Esophagus muscularis mucosa (tissue), 4 donors: ENCODE data around the gene AP1G1. TPM values are rescaled to one million over a fixed set of nuclear protein-coding genes. Genes with fewer than 3 reads are reported as not detected.
A peak's percentile ranks its signal among the peaks of the same experiment; 100 is the strongest.

Experiments
- DNase-seq: peaks from one replicate; pipeline ENCODE4 v3.0.0-alpha.2; 2017; ENCODE audit errors: extremely low spot score
- H3K27ac ChIP-seq, 4 donors: fragments of 200-600 bp; sonication (generic); replicated peaks in 1 of 4; 1 replicate in 3 of 4; 2 replicates in 1 of 4; pipeline ENCODE4 v1.5.1; 2016 to 2019; ENCODE audit warnings: mild to moderate bottlenecking in 1 of 4
- H3K27me3 ChIP-seq, 4 donors: fragments of 200-600 bp; sonication (generic); one replicate each; pipeline versions ENCODE4 v1.5.1 to v1.6.0; 2016 to 2019
- H3K36me3 ChIP-seq, 4 donors: fragments of 200-600 bp; sonication (generic); one replicate each; pipeline ENCODE4 v1.5.1; 2016 to 2019
- H3K4me1 ChIP-seq, 4 donors: fragments of 200-600 bp; sonication (generic); one replicate each; pipeline ENCODE4 v1.5.1; 2016 to 2019
- H3K4me3 ChIP-seq, 4 donors: fragments of 200-600 bp; sonication (generic); 1 replicate in 2 of 4; 2 replicates in 2 of 4; pipeline ENCODE4 v1.5.1; 2016 to 2019; ENCODE audit warnings: mild to moderate bottlenecking in 4 of 4, moderate library complexity in 1 of 4
- H3K9me3 ChIP-seq, 4 donors: fragments of 200-600 bp; sonication (generic); 1 replicate in 3 of 4; 2 replicates in 1 of 4; pipeline ENCODE4 v1.5.1; 2016 to 2019
- CTCF ChIP-seq, 3 experiments: fragments of 200-600 bp in 2 of 3; fragments of 450-650 bp in 1 of 3; sonication (generic) in 2 of 3; IDR thresholded peaks; one replicate each; pipeline ENCODE4 v1.5.1; 2017 to 2019; ENCODE audit warnings: antibody characterized with exemption in 3 of 3, mild to moderate bottlenecking in 2 of 3, moderate library complexity in 1 of 3
- EP300 ChIP-seq: sonication (generic); formaldehyde crosslinking; IDR thresholded peaks from one replicate; pipeline ENCODE4 v1.6.1; 2017; ENCODE audit warnings: antibody characterized with exemption
- POLR2A ChIP-seq: fragments of 450-650 bp; IDR thresholded peaks from one replicate; pipeline ENCODE4 v1.6.1; 2017; ENCODE audit warnings: antibody characterized with exemption, moderate library complexity, mild to moderate bottlenecking, low read depth
- POLR2AphosphoS5 ChIP-seq, 2 donors: sonication (generic); formaldehyde crosslinking; IDR thresholded peaks; one replicate each; pipeline ENCODE4 v1.6.1; 2017; ENCODE audit warnings: antibody characterized with exemption in 2 of 2
- WGBS: methylation state at CpG from one replicate; pipeline ENCODE4 v1.1.5; 2018; 5-methylcytosine and 5-hydroxymethylcytosine counted together
- intact Hi-C: fragments of 100-400 bp; cut with DNase I; formaldehyde crosslinking; loops from one replicate; pipeline ENCODE4 v1.15.1; 2023
- total RNA-seq, 4 donors: library from RNA; depleted of rRNA; stranded (reverse); fragments of >200 nt; gene quantifications; one replicate each; pipeline versions ENCODE4 v1.1.0 to v1.2.1, GENCODE V29; 2016

The AP1G1 gene
- total RNA-seq, 4 donors from 2014 or later, result 45.9 to 56.9 (median 51.5) TPM

- TF ChIP-seq CTCF (IDR thresholded peaks at IDR 0.05), result no peak
- no peak for TF ChIP-seq POLR2A
- TF ChIP-seq EP300, result no peak
- Histone ChIP-seq H3K27me3 (no peaks in the 10 kb centered on the region), H3K36me3 (peaks cover 40 to 87% (median 58%) of the 10 kb centered on the region in 4 donors), H3K4me1 (peaks cover 4 to 17% (median 10%) of the 10 kb centered on the region in 4 donors), H3K27ac (no peak overlapping the region), H3K4me3 (no peak overlapping the region), H3K9me3 (no peaks in the 10 kb centered on the region)
- intact Hi-C loops, result no loop called here
- 98% methylated on average over 4 of the region's 4 CpGs for WGBS
- DNase-seq, result no peak
These were observed 43.9 kb upstream of the AP1G1 start for GRCh38 chr16:71852561-71852960.

- Histone ChIP-seq H3K27ac (no peak overlapping the region), H3K27me3 (no peaks in the 10 kb centered on the region), H3K4me1 (peaks cover 8 to 21% (median 14%) of the 10 kb centered on the region in 4 donors), H3K9me3 (no peaks in the 10 kb centered on the region), H3K4me3 (no peak overlapping the region), H3K36me3 (peaks cover 40 to 83% (median 58%) of the 10 kb centered on the region in 4 donors)
- DNase-seq, result no peak
- TF ChIP-seq EP300 (no peak), POLR2A (no peak), CTCF (IDR thresholded peaks at IDR 0.05) (no peak), POLR2AphosphoS5 (IDR thresholded peaks at IDR 0.05) (no peak)
- intact Hi-C loops, result no loop called here
- WGBS, result 84% methylated on average over 3 of the region's 3 CpGs
These were observed 43.5 kb upstream of the AP1G1 start for GRCh38 chr16:71852158-71852557.

- intact Hi-C loops, result no loop called here
- 86% methylated on average over 8 of the region's 8 CpGs for WGBS
- Histone ChIP-seq H3K27me3 (no peaks in the 10 kb centered on the region), H3K4me3 (no peak overlapping the region), H3K4me1 (peaks cover 12 to 25% (median 18%) of the 10 kb centered on the region in 4 donors), H3K9me3 (no peaks in the 10 kb centered on the region), H3K27ac (no peak overlapping the region), H3K36me3 (peaks cover 40 to 82% (median 58%) of the 10 kb centered on the region in 4 donors)
- no peak for TF ChIP-seq POLR2A
- TF ChIP-seq EP300, result no peak
- TF ChIP-seq POLR2AphosphoS5 (IDR thresholded peaks at IDR 0.05), result no peak
- no peak for TF ChIP-seq CTCF (IDR thresholded peaks at IDR 0.05)
- no peak for DNase-seq
These were observed 43.1 kb upstream of the AP1G1 start for GRCh38 chr16:71851746-71852145.

- Histone ChIP-seq H3K9me3 (no peaks in the 10 kb centered on the region), H3K36me3 (peaks cover 40 to 57% (median 54%) of the 10 kb centered on the region in 4 donors), H3K4me1 (peaks cover 21 to 22% (median 22%) of the 10 kb centered on the region in 4 donors), H3K27me3 (no peaks in the 10 kb centered on the region), H3K4me3 (no peak overlapping the region), H3K27ac (no peak overlapping the region)
- DNase-seq, result no peak
- TF ChIP-seq EP300, result no peak
- no peak for TF ChIP-seq CTCF (IDR thresholded peaks at IDR 0.05)
- TF ChIP-seq POLR2A, result no peak
- no peak for TF ChIP-seq POLR2AphosphoS5 (IDR thresholded peaks at IDR 0.05)
- intact Hi-C loops, result no loop called here
- 76% methylated on average over 6 of the region's 6 CpGs for WGBS
These were observed 40.0 kb upstream of the AP1G1 start for GRCh38 chr16:71848622-71849021.

- no peak for DNase-seq
- Histone ChIP-seq H3K9me3 (no peaks in the 10 kb centered on the region), H3K27ac (peak overlapping the region in 3 of 4 donors; percentile 88 to 94 (median 93)), H3K4me1 (peaks cover 19 to 22% (median 22%) of the 10 kb centered on the region in 4 donors), H3K27me3 (no peaks in the 10 kb centered on the region), H3K36me3 (peaks cover 38 to 43% (median 42%) of the 10 kb centered on the region in 4 donors), H3K4me3 (peak overlapping the region; percentile 94 to 100 (median 98))
- 61% methylated on average over 3 of the region's 3 CpGs for WGBS
- intact Hi-C loops, result loop anchor here (2.0 kb wide), 1 partner anchor 38 kb away; the partner anchor contains the start of gene AP1G1
- TF ChIP-seq CTCF (IDR thresholded peaks at IDR 0.05) (no peak), POLR2A (no peak), POLR2AphosphoS5 (IDR thresholded peaks at IDR 0.05) (no peak), EP300 (no peak)
These were observed 38.5 kb upstream of the AP1G1 start for GRCh38 chr16:71847096-71847495.
